HepG2 (cell line): Measurements from ENCODE around the gene SYTL1. TPM values are rescaled to one million over a fixed set of nuclear protein-coding genes. Genes with fewer than 3 reads are reported as not detected.
A peak's percentile ranks its signal among the peaks of the same experiment; 100 is the strongest.

ENCODE experiments used
- ARID3A ChIP-seq: IDR thresholded peaks from 2 replicates; pipeline ENCODE4 v1.6.1; 2012; ENCODE audit warnings: low read depth, low read length, improper control_type of control experiment
- ARNT2 ChIP-seq: sonication (generic); formaldehyde crosslinking; IDR thresholded peaks from 2 replicates; pipeline ENCODE4 v1.8.0; 2022; ENCODE audit warnings: mild to moderate bottlenecking, low read depth, missing genetic modification reagents, moderate library complexity
- ATF7-NPFF ChIP-seq: sonication (generic); formaldehyde crosslinking; IDR thresholded peaks from 2 replicates; pipeline ENCODE4 v1.8.1; 2023; ENCODE audit warnings: mild to moderate bottlenecking, low read depth, missing genetic modification reagents, moderate library complexity
- CBX1 ChIP-seq: IDR thresholded peaks from one replicate; pipeline ENCODE4 v1.6.1; 2016; ENCODE audit warnings: antibody characterized with exemption, low read depth
- FOXP4 ChIP-seq: sonication (generic); formaldehyde crosslinking; IDR thresholded peaks from 2 replicates; pipeline ENCODE4 v1.4.0; 2020; ENCODE audit warnings: missing genetic modification reagents
- GATA4 ChIP-seq: sonication (generic); IDR thresholded peaks from 2 replicates; pipeline ENCODE4 v1.6.1; 2016; ENCODE audit warnings: antibody characterized with exemption, low read depth, borderline replicate concordance
- HIVEP1 ChIP-seq: sonication (generic); formaldehyde crosslinking; IDR thresholded peaks from 2 replicates; pipeline ENCODE4 v1.4.0; 2020; ENCODE audit warnings: mild to moderate bottlenecking, missing genetic modification reagents
- HOXA3 ChIP-seq: sonication (generic); formaldehyde crosslinking; IDR thresholded peaks from 2 replicates; pipeline ENCODE4 v1.5.0; 2020; ENCODE audit warnings: missing genetic modification reagents
- KDM1A ChIP-seq: IDR thresholded peaks from 2 replicates; pipeline ENCODE4 v1.6.1; 2016; ENCODE audit warnings: missing compliant biosample characterization
- MAFK ChIP-seq, 2 experiments: IDR thresholded peaks in 1 of 2; conservative IDR thresholded peaks in 1 of 2; 2 replicates each; pipeline ENCODE4 v1.6.1; 2011; ENCODE audit warnings: improper control_type of control experiment in 2 of 2, low read length in 2 of 2
- MZF1 ChIP-seq: sonication (generic); formaldehyde crosslinking; IDR thresholded peaks from 2 replicates; pipeline ENCODE4 v1.8.1; 2023; ENCODE audit warnings: mild to moderate bottlenecking, missing genetic modification reagents, borderline replicate concordance
- RFX3 ChIP-seq: IDR thresholded peaks from 2 replicates; pipeline ENCODE4 v1.6.1; 2016; ENCODE audit warnings: missing biosample characterization, missing genetic modification reagents
- RFX5 ChIP-seq: IDR thresholded peaks from 2 replicates; pipeline ENCODE4 v1.6.1; 2011; ENCODE audit warnings: low read depth, low read length, improper control_type of control experiment
- TCF12 ChIP-seq, 2 experiments: fragments of 450-650 bp in 1 of 2; sonication (generic) in 1 of 2; formaldehyde crosslinking in 1 of 2; IDR thresholded peaks; 2 replicates each; pipeline versions ENCODE4 v1.6.1 to v1.8.0; 2017 to 2022; ENCODE audit warnings: antibody characterized with exemption in 1 of 2, mild to moderate bottlenecking in 1 of 2, missing genetic modification reagents in 1 of 2, moderate library complexity in 1 of 2
- TOE1 ChIP-seq: sonication (generic); formaldehyde crosslinking; IDR thresholded peaks from 2 replicates; pipeline ENCODE4 v1.4.0; 2020; ENCODE audit warnings: mild to moderate bottlenecking, missing genetic modification reagents
- WIZ ChIP-seq: sonication (generic); formaldehyde crosslinking; IDR thresholded peaks from 2 replicates; pipeline ENCODE4 v1.5.1; 2020; ENCODE audit warnings: mild to moderate bottlenecking, missing genetic modification reagents
- ZFAT ChIP-seq: sonication (generic); formaldehyde crosslinking; conservative IDR thresholded peaks from 2 replicates; pipeline ENCODE4 v1.8.1; 2023; ENCODE audit warnings: missing genetic modification reagents, inconsistent platforms
- ZNF253 ChIP-seq: sonication (generic); formaldehyde crosslinking; IDR thresholded peaks from 2 replicates; pipeline ENCODE4 v1.8.0; 2022; ENCODE audit warnings: mild to moderate bottlenecking, missing genetic modification reagents, borderline replicate concordance
- ZNF33A ChIP-seq: sonication (generic); formaldehyde crosslinking; IDR thresholded peaks from 2 replicates; pipeline ENCODE4 v1.5.1; 2020; ENCODE audit warnings: missing genetic modification reagents, mild to moderate bottlenecking, moderate library complexity, borderline replicate concordance
- ZNF652 ChIP-seq: IDR thresholded peaks from 2 replicates; pipeline ENCODE4 v1.6.1; 2016; ENCODE audit warnings: low read depth, borderline replicate concordance
- ZNF816 ChIP-seq: sonication (generic); formaldehyde crosslinking; IDR thresholded peaks from 2 replicates; pipeline ENCODE4 v1.8.0; 2022; ENCODE audit warnings: missing genetic modification reagents, mild to moderate bottlenecking, borderline replicate concordance
- polyA plus RNA-seq, 8 experiments: library from polyadenylated mRNA; depleted of rRNA in 3 of 8; stranded (reverse) in 7 of 8; unstranded in 1 of 8; fragments of >200 nt; fragmentation: Illumina TruSeq in 4 of 8; extraction: Trizol in 4 of 8; gene quantifications; 2 replicates each; pipeline versions ENCODE4 v1.2.1 to v1.2.3, GENCODE V29; 2011 to 2016; ENCODE audit warnings: low read depth in 4 of 8, missing spikeins in 1 of 8, mixed read lengths in 1 of 8; ENCODE audit not compliant: insufficient read depth in 1 of 8
- total RNA-seq, 5 experiments: library from RNA; depleted of rRNA; stranded (reverse); fragments of >200 nt; fragmentation: Illumina TruSeq; extraction: Trizol; gene quantifications; 2 replicates each; pipeline ENCODE4 v1.2.3, GENCODE V29; 2016; ENCODE audit warnings: low read depth in 1 of 5
- TF ChIP-seq, protein P1 (sequence below): sonication (generic); formaldehyde crosslinking; IDR thresholded peaks from 2 replicates; pipeline ENCODE4 v1.4.0; 2020; ENCODE audit warnings: missing genetic modification reagents, borderline replicate concordance
- TF ChIP-seq, protein P2 (sequence below): sonication (generic); formaldehyde crosslinking; IDR thresholded peaks from 2 replicates; pipeline ENCODE4 v1.4.0; 2020; ENCODE audit warnings: missing genetic modification reagents

Gene SYTL1
- total and polyA plus RNA-seq, 2 of the 13 experiments (the other 11 are each of a cell fraction or from before 2014, with no cell fraction given), result 11.1 to 17.8 TPM

DNA sequence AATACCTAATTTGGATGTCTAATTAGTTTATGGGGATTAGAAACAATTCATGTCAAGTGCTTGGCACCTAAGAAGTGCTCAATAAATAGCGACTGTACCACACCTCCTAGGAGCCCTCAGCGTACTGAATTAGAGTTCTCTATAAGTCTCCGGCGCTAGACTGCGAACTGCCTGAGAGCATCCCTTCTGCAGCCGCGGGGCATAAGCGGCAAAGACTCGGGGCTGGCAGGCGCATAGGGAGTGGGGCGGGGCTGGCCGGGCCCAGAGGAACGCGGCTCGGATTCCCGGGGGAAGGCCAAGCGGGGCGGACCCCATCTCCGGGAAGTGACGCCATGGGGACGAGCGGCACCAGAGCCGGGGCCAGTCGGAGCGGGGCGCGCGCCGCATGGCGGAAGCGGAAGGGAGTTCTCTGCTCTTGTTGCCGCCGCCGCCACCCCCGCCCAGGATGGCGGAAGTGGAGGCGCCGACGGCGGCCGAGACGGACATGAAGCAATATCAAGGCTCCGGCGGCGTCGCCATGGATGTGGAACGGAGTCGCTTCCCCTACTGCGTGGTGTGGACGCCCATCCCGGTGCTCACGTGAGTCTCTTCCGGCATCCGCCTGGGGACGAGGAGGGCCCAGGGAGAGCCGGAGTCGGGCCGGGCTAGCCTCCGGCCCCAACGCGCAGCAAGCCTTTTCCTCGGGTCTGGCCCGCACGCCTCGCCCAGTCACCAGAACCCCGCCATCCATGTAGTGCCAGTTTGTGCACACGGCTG, 19.8 kb upstream of the SYTL1 start, which contains the start of gene TMEM222 (continued):
- TF ChIP-seq TOE1 (CRISPR knock-in tag) (no peak), HIVEP1 (CRISPR knock-in tag) (peak; percentile 89), ZNF253 (CRISPR knock-in tag) (no peak), MZF1 (CRISPR knock-in tag) (no peak), MAFK (conservative IDR thresholded peaks at IDR 0.05 in 1 of 2, IDR thresholded peaks at IDR 0.05 in 1 of 2; ENCODE audit: low read length in 2 of 2) (no peak), ARNT2 (CRISPR knock-in tag) (peak; percentile 93), FOXP4 (CRISPR knock-in tag) (peak; percentile 42; the same call in 1 of the 2 replicates), RFX5 (no peak), HOXA3 (CRISPR knock-in tag) (peak; percentile 97), KDM1A (CRISPR knock-in tag) (0 out of 2 replicates have a peak, but pooled peaks have one; percentile 8), RFX3 (CRISPR knock-in tag) (peak; percentile 52; the same call in 1 of the 2 replicates), ZNF652 (CRISPR knock-in tag) (no peak), WIZ (peak; percentile 90; the same call in 1 of the 2 replicates), ATF7-NPFF (CRISPR knock-in tag) (peak; percentile 82), GATA4 (no peak), ARID3A (peak; percentile 38; the same call in 1 of the 2 replicates), ZNF33A (CRISPR knock-in tag) (no peak), ZNF816 (CRISPR knock-in tag) (no peak), ZFAT (CRISPR knock-in tag) (no peak), CBX1 (peak; percentile 76), TCF12 (IDR thresholded peaks at IDR 0.05) (no peak), TCF12 (CRISPR knock-in tag; IDR thresholded peaks at IDR 0.05) (peak; percentile 65; the same call in 1 of the 2 replicates)
- TF ChIP-seq, protein P1, sequence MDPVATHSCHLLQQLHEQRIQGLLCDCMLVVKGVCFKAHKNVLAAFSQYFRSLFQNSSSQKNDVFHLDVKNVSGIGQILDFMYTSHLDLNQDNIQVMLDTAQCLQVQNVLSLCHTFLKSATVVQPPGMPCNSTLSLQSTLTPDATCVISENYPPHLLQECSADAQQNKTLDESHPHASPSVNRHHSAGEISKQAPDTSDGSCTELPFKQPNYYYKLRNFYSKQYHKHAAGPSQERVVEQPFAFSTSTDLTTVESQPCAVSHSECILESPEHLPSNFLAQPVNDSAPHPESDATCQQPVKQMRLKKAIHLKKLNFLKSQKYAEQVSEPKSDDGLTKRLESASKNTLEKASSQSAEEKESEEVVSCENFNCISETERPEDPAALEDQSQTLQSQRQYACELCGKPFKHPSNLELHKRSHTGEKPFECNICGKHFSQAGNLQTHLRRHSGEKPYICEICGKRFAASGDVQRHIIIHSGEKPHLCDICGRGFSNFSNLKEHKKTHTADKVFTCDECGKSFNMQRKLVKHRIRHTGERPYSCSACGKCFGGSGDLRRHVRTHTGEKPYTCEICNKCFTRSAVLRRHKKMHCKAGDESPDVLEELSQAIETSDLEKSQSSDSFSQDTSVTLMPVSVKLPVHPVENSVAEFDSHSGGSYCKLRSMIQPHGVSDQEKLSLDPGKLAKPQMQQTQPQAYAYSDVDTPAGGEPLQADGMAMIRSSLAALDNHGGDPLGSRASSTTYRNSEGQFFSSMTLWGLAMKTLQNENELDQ (CRISPR knock-in tag), result no peak
- TF ChIP-seq, protein P2, sequence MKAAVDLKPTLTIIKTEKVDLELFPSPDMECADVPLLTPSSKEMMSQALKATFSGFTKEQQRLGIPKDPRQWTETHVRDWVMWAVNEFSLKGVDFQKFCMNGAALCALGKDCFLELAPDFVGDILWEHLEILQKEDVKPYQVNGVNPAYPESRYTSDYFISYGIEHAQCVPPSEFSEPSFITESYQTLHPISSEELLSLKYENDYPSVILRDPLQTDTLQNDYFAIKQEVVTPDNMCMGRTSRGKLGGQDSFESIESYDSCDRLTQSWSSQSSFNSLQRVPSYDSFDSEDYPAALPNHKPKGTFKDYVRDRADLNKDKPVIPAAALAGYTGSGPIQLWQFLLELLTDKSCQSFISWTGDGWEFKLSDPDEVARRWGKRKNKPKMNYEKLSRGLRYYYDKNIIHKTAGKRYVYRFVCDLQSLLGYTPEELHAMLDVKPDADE, result no peak
